GM18526 (cell line): ENCODE results near the gene TMEM131L.

ENCODE experiments used
- POLR2A ChIP-seq: IDR thresholded peaks from 3 replicates; pipeline ENCODE4 v1.6.1; 2011; ENCODE audit not compliant: insufficient read length; ENCODE audit errors: extremely low read depth

Gene TMEM131L

GRCh38 chr4:153486281-153487151, 20.4 kb downstream of the TMEM131L start:
- no peak for TF ChIP-seq POLR2A

GRCh38 chr4:153488006-153488891, 22.1 kb downstream of the TMEM131L start:
- TF ChIP-seq POLR2A: peak; percentile 31

- TF ChIP-seq POLR2A: no peak
Measured at GRCh38 chr4:153489856-153490558, 23.8 kb downstream of the TMEM131L start.

- TF ChIP-seq POLR2A: no peak
Measured at GRCh38 chr4:153490985-153491483, 24.9 kb downstream of the TMEM131L start.

GRCh38 chr4:153494562-153494961, 28.4 kb downstream of the TMEM131L start:
- TF ChIP-seq POLR2A: no peak

- no peak for TF ChIP-seq POLR2A
Measured at GRCh38 chr4:153495480-153496193, 29.5 kb downstream of the TMEM131L start.

GRCh38 chr4:153497091-153497531, 31.0 kb downstream of the TMEM131L start:
- TF ChIP-seq POLR2A: no peak

GRCh38 chr4:153497988-153498967, 32.1 kb downstream of the TMEM131L start:
- TF ChIP-seq POLR2A: no peak

- no peak for TF ChIP-seq POLR2A
Measured at GRCh38 chr4:153499005-153499404, 32.8 kb downstream of the TMEM131L start.

- TF ChIP-seq POLR2A: no peak
Measured at GRCh38 chr4:153501578-153501977, 35.4 kb downstream of the TMEM131L start.

GRCh38 chr4:153502584-153502983, 36.4 kb downstream of the TMEM131L start:
- no peak for TF ChIP-seq POLR2A

GRCh38 chr4:153506341-153507309, 40.5 kb downstream of the TMEM131L start:
- TF ChIP-seq POLR2A: no peak

- TF ChIP-seq POLR2A: no peak
Measured at GRCh38 chr4:153507310-153508073, 41.3 kb downstream of the TMEM131L start.
